Smooth muscle cell of the umbilical artery (primary cell): Measurements from ENCODE around the gene PIM2. TPM values are rescaled to one million over a fixed set of nuclear protein-coding genes. Genes with fewer than 3 reads are reported as not detected.

ENCODE experiments used
- total RNA-seq: library from RNA; depleted of rRNA; stranded (reverse); fragments of >200 nt; gene quantifications from 2 replicates; pipeline ENCODE4 v1.2.3, GENCODE V29; 2014

Gene PIM2
- 6.8 and 9.5 TPM in 2 replicates for total RNA-seq

GRCh38 chrX:48918643-48919340 is at the start of gene PIM2:
PIM2 (minus strand) TSS chrX:48919024; CDS start chrX:48918834, 190 bp downstream.

GRCh38 chrX:48957477-48957826 is 38.6 kb upstream of the PIM2 start, which contains the start of gene OTUD5:
OTUD5 (minus strand) TSS chrX:48957607; CDS start chrX:48957570, 37 bp downstream.

GRCh38 chrX:48911412-48912182 is 7.2 kb downstream of the PIM2 start, which contains the start of gene SLC35A2:
SLC35A2 (minus strand) TSS chrX:48911646; CDS start chrX:48911636, 10 bp downstream.

GRCh38 chrX:48897625-48898306 is 21.1 kb downstream of the PIM2 start, which contains the start of the genes PQBP1 and TIMM17B:
PQBP1 (plus strand) TSS chrX:48897930; CDS start chrX:48898510, 580 bp downstream.
TIMM17B (minus strand) TSS chrX:48897768; CDS start chrX:48897749, 19 bp downstream.

Other genes starting within 250 kb of the PIM2 start
- gene WAS, start 235.2 kb downstream of the PIM2 start, total RNA-seq: 0.30 and 0.51 TPM in 2 replicates
- 1.2 and 3.8 TPM in 2 replicates for gene SUV39H1, start 222.3 kb downstream of the PIM2 start, total RNA-seq
- gene GLOD5, start 157.3 kb downstream of the PIM2 start, total RNA-seq: not detected in 2 replicates
- not detected in 2 replicates for gene GATA1, start 132.4 kb downstream of the PIM2 start, total RNA-seq
- gene HDAC6, start 117.0 kb downstream of the PIM2 start, total RNA-seq: 32.1 and 37.5 TPM in 2 replicates
- gene ERAS, start 92.5 kb downstream of the PIM2 start, total RNA-seq: not detected in 2 replicates
- 1.1 and 1.2 TPM in 2 replicates for gene PCSK1N, start 83.4 kb downstream of the PIM2 start, total RNA-seq
- 27.3 and 34.1 TPM in 2 replicates for gene TIMM17B, start 21.3 kb downstream of the PIM2 start, total RNA-seq
- gene PQBP1, start 21.1 kb downstream of the PIM2 start, total RNA-seq: 25.8 and 29.2 TPM in 2 replicates
- 14.3 and 25.7 TPM in 2 replicates for gene SLC35A2, start 7.4 kb downstream of the PIM2 start, total RNA-seq
- 38.0 and 50.4 TPM in 2 replicates for gene OTUD5, start 38.6 kb upstream of the PIM2 start, total RNA-seq
- gene KCND1, start 52.8 kb upstream of the PIM2 start, total RNA-seq: 0.89 and 2.6 TPM in 2 replicates
- 21.1 and 28.7 TPM in 2 replicates for gene GRIPAP1, start 83.2 kb upstream of the PIM2 start, total RNA-seq
- 25.8 and 55.0 TPM in 2 replicates for gene TFE3, start 124.3 kb upstream of the PIM2 start, total RNA-seq
- gene CCDC120, start 140.0 kb upstream of the PIM2 start, total RNA-seq: 0.30 and 0.65 TPM in 2 replicates
- gene PRAF2, start 155.0 kb upstream of the PIM2 start, total RNA-seq: 10.4 and 19.3 TPM in 2 replicates
- 20.5 and 21.2 TPM in 2 replicates for gene WDR45, start 160.9 kb upstream of the PIM2 start, total RNA-seq
- 13.7 and 18.1 TPM in 2 replicates for gene GPKOW, start 204.7 kb upstream of the PIM2 start, total RNA-seq
- 0.55 and 2.7 TPM in 2 replicates for gene MAGIX, start 243.7 kb upstream of the PIM2 start, total RNA-seq